ENCODE results near the gene RHEX.
"Not testable (repeated sequence)": the region's sequence is repeated elsewhere in the genome, so short reads cannot be mapped to it uniquely, and the experiment has no call there.

The RHEX gene

DNA sequence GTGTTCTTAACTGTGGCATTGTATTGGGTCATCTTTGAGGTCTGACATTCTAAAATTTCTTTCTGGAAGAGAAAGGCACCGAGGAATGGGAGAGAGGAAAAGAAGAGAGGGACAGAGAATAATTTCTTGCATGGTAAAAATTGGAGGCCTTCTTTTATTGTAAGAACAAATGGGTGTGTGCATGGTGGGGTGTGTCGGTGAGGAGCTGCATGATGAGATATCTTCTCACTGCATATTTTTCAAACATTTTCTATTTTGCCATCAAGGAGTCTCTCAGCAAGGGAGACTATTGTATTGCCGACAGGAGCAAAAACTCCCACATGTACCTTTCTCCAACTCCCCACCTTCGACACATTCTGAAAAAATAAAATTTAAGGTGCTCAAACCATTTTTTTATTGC, 22.8 kb upstream of the RHEX start:
- no peak for DNase-seq (ENCODE audit: low read depth in 3 of 3)

DNA sequence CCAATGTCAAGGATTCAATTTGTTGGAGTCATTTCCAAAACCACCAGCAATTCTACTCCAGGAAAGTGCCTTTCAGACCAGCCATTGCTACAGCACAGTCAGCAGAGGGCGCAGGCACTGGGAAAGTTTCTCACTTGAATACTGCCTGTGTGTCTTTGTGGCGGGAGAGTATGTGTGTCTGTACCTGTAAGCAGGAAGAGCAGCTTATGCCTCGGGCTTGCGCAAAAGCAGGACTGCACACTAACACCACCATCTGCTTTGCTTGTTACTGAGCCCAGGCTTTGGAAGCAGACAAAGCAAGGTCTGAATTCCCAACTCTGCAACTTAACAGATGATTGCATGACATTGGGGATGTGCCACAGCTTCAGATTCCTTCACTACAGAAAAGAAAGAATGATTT, 22.3 kb upstream of the RHEX start:
- DNase-seq (ENCODE audit: low read depth in 3 of 3) = peak; percentile 32 to 52 (median 38)

DNA sequence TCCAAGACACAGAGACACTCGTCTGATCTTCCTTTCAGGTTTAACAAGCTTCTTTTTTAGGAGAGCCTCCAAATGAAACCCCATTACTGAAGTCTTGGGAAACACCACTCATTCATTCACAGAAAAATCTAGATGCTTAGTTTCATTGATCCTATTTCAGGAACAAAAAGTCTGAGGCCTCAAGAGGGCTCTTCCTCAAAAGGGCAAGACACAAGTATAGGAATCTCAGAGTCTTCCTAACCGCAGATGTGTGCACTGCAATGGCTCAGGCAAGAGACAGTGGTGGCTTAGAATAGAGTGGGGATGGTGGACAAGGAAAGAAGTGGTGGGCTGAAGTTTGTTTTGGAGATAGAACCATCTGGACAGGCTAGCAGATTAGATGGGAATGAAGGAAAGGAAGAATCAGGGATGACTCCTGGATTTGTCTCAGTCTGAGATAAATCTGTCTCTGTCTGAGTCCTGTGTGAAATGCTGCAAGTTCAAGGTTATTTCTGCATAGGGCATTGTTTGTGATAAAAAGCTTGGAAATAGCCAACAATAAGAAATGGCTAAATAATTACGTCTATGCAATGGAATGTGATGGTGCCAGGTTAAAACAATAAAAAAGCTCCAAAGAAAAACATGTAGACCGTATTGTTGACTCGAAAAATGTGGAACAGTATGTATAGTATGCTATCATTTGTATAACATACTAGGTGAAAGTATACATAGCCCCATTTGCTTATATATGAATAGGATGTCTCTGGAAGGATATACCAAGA, 20.4 kb upstream of the RHEX start:
- no peak for DNase-seq (ENCODE audit: low read depth in 3 of 3)

DNA sequence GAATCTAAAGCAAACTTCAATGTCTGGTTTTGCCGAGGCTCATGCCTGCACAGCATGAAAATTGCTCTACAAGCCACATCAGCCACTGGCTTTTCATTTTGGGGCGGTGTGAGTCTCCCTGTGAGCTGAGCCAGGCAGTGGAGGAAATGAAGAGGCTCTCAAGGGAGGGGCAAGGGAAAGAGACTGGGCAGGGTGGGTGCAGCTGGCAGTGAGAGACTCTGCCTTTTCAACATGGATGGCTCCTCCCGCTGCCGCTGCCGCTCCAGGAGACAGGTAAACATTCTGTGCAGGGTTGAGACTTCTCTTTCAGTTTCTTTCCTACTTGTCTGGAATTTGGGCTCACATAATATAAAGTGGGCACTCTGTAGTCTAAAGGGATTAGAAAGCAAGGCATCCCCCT, 17.9 kb upstream of the RHEX start:
- no peak for DNase-seq (ENCODE audit: low read depth in 3 of 3)

GRCh38 chr1:206036663-206037455, 16.1 kb upstream of the RHEX start:
- no peak for DNase-seq (ENCODE audit: low read depth in 3 of 3)

DNA sequence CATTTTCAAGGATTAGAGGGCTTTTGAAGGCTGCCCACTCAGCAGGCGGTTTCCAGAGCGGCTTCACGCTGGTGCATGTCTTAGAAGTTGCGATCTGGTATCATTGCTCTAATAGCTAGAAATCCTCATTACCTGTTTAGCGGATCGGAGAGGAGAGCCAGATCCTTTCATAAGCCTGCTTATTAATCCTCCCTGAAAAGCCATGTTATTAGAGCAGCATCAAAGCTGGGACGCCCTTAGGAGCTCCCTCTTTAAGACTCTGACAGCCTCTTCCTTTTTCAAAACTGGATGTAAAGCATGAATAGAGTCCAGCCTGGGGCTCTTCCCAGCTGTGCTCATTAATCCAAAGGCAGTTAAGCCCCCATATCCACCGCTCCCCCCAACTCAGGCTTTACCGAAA, 15.4 kb upstream of the RHEX start:
- no peak for DNase-seq (ENCODE audit: low read depth in 3 of 3)

GRCh38 chr1:206039046-206039973, 13.7 kb upstream of the RHEX start:
- DNase-seq (ENCODE audit: low read depth in 3 of 3) = no peak

DNA sequence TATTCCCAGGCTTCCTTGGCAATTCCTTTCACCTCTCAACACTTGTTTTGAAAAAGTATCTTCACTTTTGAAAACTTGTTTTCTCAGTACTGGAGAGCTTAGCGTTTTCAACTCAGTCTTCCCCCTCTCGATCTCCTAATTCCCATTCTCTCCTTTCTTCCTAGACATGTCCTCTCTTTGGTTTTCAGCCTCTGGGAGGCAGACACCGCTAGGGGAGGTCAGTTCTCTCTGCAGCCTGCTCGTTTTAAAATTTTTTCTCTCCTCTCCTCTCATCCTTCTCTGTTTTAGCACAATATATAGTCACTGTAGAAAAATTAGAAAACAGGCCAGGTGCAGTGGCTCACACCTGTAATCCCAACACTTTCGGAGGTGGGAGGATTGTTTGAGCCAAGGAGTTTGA, 12.6 kb upstream of the RHEX start:
- DNase-seq (ENCODE audit: low read depth in 3 of 3) = no peak

- DNase-seq (ENCODE audit: low read depth in 3 of 3) = no peak
Observed at GRCh38 chr1:206041640-206042039, 11.3 kb upstream of the RHEX start.

- DNase-seq (ENCODE audit: low read depth in 3 of 3) = no peak
Observed at GRCh38 chr1:206047271-206047670, 5.7 kb upstream of the RHEX start.

- DNase-seq (ENCODE audit: low read depth in 3 of 3) = no peak
Observed at GRCh38 chr1:206048582-206048981, 4.4 kb upstream of the RHEX start.

DNA sequence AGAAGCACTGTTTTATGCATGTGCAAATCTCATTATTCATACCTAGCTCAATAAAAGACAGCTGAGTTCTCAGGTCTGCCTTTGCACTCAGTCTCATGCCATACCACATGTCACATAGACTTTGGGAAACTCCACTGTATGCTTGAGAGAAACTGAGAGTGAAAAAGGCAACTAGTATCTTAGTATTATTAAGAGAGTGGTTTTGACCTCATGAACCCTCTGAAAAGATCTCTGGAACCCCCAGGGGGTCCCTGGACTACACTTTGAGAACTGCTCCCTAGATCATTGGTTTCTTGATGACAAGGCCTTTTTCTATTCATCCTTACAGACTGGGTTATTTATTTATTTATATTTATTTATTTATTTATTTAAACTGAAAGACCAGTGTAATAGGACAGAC, 3.7 kb upstream of the RHEX start:
- DNase-seq (ENCODE audit: low read depth in 3 of 3) = no peak

DNA sequence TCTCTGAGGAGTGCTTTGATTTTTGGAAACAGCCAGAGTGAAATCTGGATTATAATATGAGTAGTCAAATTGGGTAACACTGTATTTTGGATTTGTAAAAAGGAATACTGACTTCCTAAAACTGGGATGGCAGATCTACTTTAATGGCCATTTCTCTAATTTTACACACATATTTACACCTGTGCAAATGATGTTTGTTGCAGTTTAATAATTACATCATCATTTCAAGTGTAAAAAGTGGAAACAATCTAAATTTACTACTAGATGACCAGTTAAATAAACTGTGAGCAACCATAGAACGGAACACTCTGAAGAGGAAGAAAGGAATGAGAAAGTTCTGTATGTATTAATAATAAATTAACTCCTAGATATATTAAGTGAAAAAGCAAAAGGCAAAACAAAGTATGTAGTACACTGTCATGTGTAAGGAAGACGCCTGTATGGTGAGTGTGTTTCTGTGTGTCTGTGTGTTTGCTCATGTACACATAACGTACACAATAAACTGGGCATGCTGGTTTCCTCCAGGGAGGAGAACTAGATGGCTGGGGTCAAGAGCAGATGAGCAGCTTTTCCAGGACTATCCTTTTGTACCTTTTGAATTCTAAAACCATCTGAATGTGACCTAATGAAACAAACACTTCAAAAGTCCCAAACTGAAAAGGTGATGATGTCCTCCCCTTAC, 2.9 kb upstream of the RHEX start:
- no peak for DNase-seq (ENCODE audit: low read depth in 3 of 3)

DNA sequence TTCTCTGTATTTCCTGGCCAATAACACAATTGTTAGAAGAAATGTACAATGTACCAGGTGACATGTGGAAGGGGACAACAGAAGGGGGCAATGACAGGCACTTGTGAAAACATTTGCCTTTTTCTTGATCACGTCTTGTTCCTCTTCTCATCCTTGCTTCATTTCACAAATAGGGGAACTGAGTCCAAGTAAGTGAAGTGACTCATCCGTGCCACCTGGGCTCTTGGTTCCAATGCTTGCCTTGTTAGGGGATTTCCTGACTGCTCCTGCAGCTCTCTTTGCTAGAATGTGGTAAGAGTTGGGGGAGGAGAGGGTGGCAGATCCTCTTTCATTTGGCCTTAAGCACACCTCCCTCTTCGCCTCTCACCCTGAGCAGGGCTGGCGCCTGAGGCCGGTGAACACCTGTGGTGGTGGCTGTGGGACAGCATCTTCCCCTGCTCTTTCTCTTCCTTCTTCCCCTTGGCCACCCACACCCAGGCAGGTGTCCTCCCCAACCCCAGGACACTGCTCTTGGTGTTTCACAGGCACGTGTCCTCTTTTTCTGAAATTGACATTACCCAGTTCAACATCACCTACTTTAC, 2.2 kb upstream of the RHEX start:
- peak; percentile 19 to 31 (median 31) for DNase-seq (ENCODE audit: low read depth in 3 of 3)

DNA sequence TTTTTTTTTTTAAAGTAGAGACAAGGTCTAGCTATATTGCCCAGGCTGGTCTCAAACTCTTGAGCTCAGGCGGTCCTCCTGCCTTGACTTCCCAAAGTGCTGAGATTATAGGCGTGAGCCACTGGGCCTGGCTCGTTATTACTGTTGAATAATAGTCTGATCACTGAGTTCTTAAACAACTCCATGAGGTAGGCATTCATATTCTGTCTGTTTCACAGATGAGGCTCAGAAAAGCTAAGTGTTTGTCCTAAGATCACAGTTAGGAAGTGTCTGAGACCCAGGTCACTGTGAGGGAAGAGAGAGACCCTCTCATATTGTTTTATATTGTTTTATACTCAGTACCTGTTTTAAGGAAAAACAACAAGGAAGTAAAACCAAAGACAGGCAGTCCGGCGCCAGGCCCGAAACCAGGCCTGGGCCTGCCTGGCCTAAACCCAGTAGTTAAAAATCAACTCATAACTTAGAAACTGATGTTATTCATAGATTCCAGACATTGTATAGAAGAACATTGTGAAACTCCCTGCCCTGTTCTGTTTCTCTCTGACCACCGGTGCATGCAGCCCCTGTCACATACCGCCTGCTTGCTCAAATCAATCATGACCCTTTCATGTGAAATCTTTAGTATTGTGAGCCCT, 625 bp upstream of the RHEX start:
- DNase-seq (ENCODE audit: low read depth in 3 of 3) = not testable (repeated sequence)

- not testable (repeated sequence) for DNase-seq (ENCODE audit: low read depth in 3 of 3)
Observed at GRCh38 chr1:206053616-206054015, 643 bp downstream of the RHEX start.

- DNase-seq (ENCODE audit: low read depth in 3 of 3) = not testable (repeated sequence)
Observed at GRCh38 chr1:206055069-206055625, 2.2 kb downstream of the RHEX start.

DNA sequence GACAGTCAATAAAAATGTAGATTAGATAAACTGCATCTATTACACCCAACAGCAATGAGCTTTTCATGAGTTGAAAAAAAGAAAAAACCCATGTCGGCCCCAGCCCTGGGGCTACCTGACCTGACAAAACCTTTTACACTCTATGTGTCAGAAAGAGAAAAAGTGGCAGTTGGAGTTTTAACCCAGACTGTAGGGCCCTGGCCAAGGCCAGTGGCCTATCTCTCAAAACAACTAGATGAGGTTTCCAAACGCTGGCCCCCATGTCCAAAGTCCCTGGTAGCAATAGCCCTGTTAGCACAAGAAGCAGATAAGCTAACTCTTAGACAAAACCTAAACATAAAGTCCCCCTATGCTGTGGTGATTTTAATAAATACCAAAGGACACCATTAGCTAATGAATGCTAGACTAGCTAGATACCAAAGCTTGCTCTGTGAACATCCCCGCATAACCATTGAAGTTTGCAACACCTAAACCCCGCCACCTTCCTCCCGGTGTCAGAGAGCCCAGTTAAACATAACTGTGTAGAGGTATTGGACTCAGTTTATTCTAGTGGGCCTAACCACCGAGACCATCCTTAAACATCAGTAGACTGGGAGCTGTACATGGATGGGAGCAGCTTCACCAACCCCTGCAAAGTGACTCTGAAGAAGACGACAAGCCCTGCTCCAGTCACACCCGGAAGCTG, 2.8 kb downstream of the RHEX start:
- DNase-seq (ENCODE audit: low read depth in 3 of 3) = not testable (repeated sequence)

- not testable (repeated sequence) for DNase-seq (ENCODE audit: low read depth in 3 of 3)
Observed at GRCh38 chr1:206058289-206058926, 5.4 kb downstream of the RHEX start.
